GM18505 (cell line): ENCODE measurements around the gene NFKBIB.
A peak's percentile ranks its signal among the peaks of the same experiment; 100 is the strongest.
"Not testable (repeated sequence)": the region's sequence is repeated elsewhere in the genome, so short reads cannot be mapped to it uniquely, and the experiment has no call there.

ENCODE experiments used
- ATAC-seq: cut with Tn5 transposase; IDR thresholded peaks from one replicate; pipeline ENCODE4 v1.9.1; 2021; ENCODE audit not compliant: unreplicated experiment
- POLR2A ChIP-seq: IDR thresholded peaks from 4 replicates; pipeline ENCODE4 v1.6.1; 2011; ENCODE audit warnings: borderline replicate concordance; ENCODE audit not compliant: insufficient read depth, insufficient read length; ENCODE audit errors: extremely low read depth

Gene NFKBIB

GRCh38 chr19:38867171-38867780, 32.5 kb upstream of the NFKBIB start:
- ATAC-seq = no peak
- TF ChIP-seq POLR2A = no peak

- ATAC-seq = no peak
- no peak for TF ChIP-seq POLR2A
Observed at GRCh38 chr19:38868551-38868950, 31.2 kb upstream of the NFKBIB start.

- no peak for ATAC-seq
Observed at GRCh38 chr19:38869160-38869835, 30.5 kb upstream of the NFKBIB start.

GRCh38 chr19:38869836-38870607, 29.7 kb upstream of the NFKBIB start:
- ATAC-seq = peak; percentile 60
- peak; percentile 32 for TF ChIP-seq POLR2A

More at GRCh38 chr19:38869160-38869835, 30.5 kb upstream of the NFKBIB start:
- no peak for TF ChIP-seq POLR2A

GRCh38 chr19:38870612-38871011, 29.2 kb upstream of the NFKBIB start:
- TF ChIP-seq POLR2A = no peak
- ATAC-seq = no peak

GRCh38 chr19:38873400-38873799, 26.4 kb upstream of the NFKBIB start:
- not testable (repeated sequence) for ATAC-seq

GRCh38 chr19:38875656-38876395, 23.9 kb upstream of the NFKBIB start:
- no peak for TF ChIP-seq POLR2A
- ATAC-seq = no peak

- TF ChIP-seq POLR2A = peak; percentile 87
- no peak for ATAC-seq
Observed at GRCh38 chr19:38877781-38878574, 21.8 kb upstream of the NFKBIB start, which contains the start of gene RINL. RINL (minus strand) TSS chr19:38878275; CDS start chr19:38876742, 1,533 bp downstream.

GRCh38 chr19:38878575-38879399, 21.0 kb upstream of the NFKBIB start:
- TF ChIP-seq POLR2A = no peak
- ATAC-seq = no peak

GRCh38 chr19:38879400-38879751, 20.4 kb upstream of the NFKBIB start:
- no peak for TF ChIP-seq POLR2A
- no peak for ATAC-seq

- ATAC-seq = no peak
- no peak for TF ChIP-seq POLR2A
Observed at GRCh38 chr19:38880076-38880881, 19.5 kb upstream of the NFKBIB start.

- no peak for TF ChIP-seq POLR2A
- no peak for ATAC-seq
Observed at GRCh38 chr19:38880882-38881609, 18.7 kb upstream of the NFKBIB start.
